K562 (cell line): ENCODE data around the gene ATP13A5. TPM values are rescaled to one million over a fixed set of nuclear protein-coding genes. Genes with fewer than 3 reads are reported as not detected.

Source experiments
- ATAC-seq: fragments of 200-7000 bp; cut with Tn5 transposase; 3 replicates; pipeline ENCODE4 v1.9.1; 2020; ENCODE audit warnings: moderate library complexity
- BruUV-seq: library from RNA; stranded (reverse); fragments of 400-500 nt; replicated peaks from 2 replicates; lab custom pipeline; 2021; lab: Mats Ljungman, UMichigan
- CTCF ChIA-PET: fragments of 300-600 bp; formaldehyde crosslinking; extraction: SDS; loops from one replicate; lab custom pipeline; 2021; ENCODE audit warnings: low intra/inter-chr PET ratio; lab: Yijun Ruan, JAX
- POLR2A ChIA-PET: fragments of 300-600, 350-650 bp; sonication (Branson Sonifier 250); formaldehyde crosslinking; extraction: SDS; loops from one replicate; lab custom pipeline; 2021; ENCODE audit warnings: antibody characterized with exemption, inconsistent platforms; lab: Yijun Ruan, JAX
- DNase-seq, 4 experiments: peaks; one replicate each; pipeline versions ENCODE4 v3.0.0 to v3.0.0-alpha.2; 2011 to 2018; ENCODE audit warnings: low spot score in 3 of 4, mixed read lengths in 3 of 4; ENCODE audit errors: extremely low read depth in 1 of 4
- FAIRE-seq: peaks from 2 replicates; lab custom pipeline; 2011; peaks lifted over from hg19 to GRCh38; lab: Jason Lieb, UNC
- H2AFZ ChIP-seq: 2 replicates; pipeline ENCODE4 v1.6.0; 2011; ENCODE audit warnings: low read depth, low read length, control low read depth, inconsistent platforms
- H3K27ac ChIP-seq: fragments of 200-600 bp; 3 replicates; pipeline ENCODE4 v1.8.0; 2011; ENCODE audit warnings: low read depth, mild to moderate bottlenecking, control low read depth, inconsistent platforms, low read length, moderate library complexity, mixed read lengths; ENCODE audit errors: extremely low read depth
- H3K27me3 ChIP-seq, 2 experiments: fragments of 300-600 bp in 1 of 2; 2 replicates in 1 of 2; 3 replicates in 1 of 2; pipeline versions ENCODE4 v1.6.0 to v1.8.0; 2011; ENCODE audit warnings: inconsistent platforms in 2 of 2, low read length in 2 of 2, mild to moderate bottlenecking in 1 of 2, mixed read lengths in 1 of 2, moderate library complexity in 1 of 2; ENCODE audit not compliant: control insufficient read depth in 2 of 2, insufficient read depth in 2 of 2
- H3K36me3 ChIP-seq: fragments of 300-600 bp; 3 replicates; pipeline ENCODE4 v1.8.0; 2011; ENCODE audit warnings: mild to moderate bottlenecking, low read length, inconsistent platforms; ENCODE audit not compliant: control insufficient read depth, insufficient read depth
- H3K4me1 ChIP-seq, 2 experiments: fragments of 200-600 bp in 1 of 2; replicated peaks in 1 of 2; 2 replicates in 1 of 2; 3 replicates in 1 of 2; pipeline versions ENCODE4 v1.5.1 to v1.8.0; 2011; ENCODE audit warnings: inconsistent platforms in 2 of 2, low read length in 2 of 2, mild to moderate bottlenecking in 1 of 2, mixed read lengths in 1 of 2, moderate library complexity in 1 of 2; ENCODE audit not compliant: control insufficient read depth in 2 of 2, insufficient read depth in 2 of 2
- H3K4me2 ChIP-seq: 2 replicates; pipeline ENCODE4 v1.6.1; 2011; ENCODE audit warnings: low read length, control low read depth, inconsistent platforms, mixed read lengths; ENCODE audit not compliant: insufficient read depth
- H3K4me3 ChIP-seq: fragments of 200-600 bp; sonication (generic), shearing (Covaris generic); 2 replicates; pipeline ENCODE4 v1.5.1; 2016; ENCODE audit warnings: control low read depth, inconsistent platforms
- H3K79me2 ChIP-seq: fragments of 200-600 bp; 3 replicates; pipeline ENCODE4 v1.8.0; 2011; ENCODE audit warnings: low read length, inconsistent platforms; ENCODE audit not compliant: control insufficient read depth, insufficient read depth
- H3K9ac ChIP-seq, 2 experiments: 2 replicates each; pipeline versions ENCODE4 v1.6.0 to v1.6.1; 2011; ENCODE audit warnings: low read depth in 2 of 2, low read length in 2 of 2, control low read depth in 1 of 2, inconsistent platforms in 1 of 2, mild to moderate bottlenecking in 1 of 2, mixed read lengths in 1 of 2; ENCODE audit not compliant: insufficient read depth in 1 of 2
- H3K9me1 ChIP-seq: one replicate; pipeline ENCODE4 v1.6.0; 2011; ENCODE audit warnings: inconsistent platforms, mild to moderate bottlenecking, low read length, moderate library complexity; ENCODE audit not compliant: control insufficient read depth, insufficient read depth
- H3K9me3 ChIP-seq: replicated peaks from 2 replicates; pipeline ENCODE4 v1.5.1; 2011; ENCODE audit warnings: low read depth, low read length, inconsistent platforms; ENCODE audit not compliant: control insufficient read depth, insufficient read depth
- H4K20me1 ChIP-seq: replicated peaks from 2 replicates; pipeline ENCODE4 v1.6.1; 2011; ENCODE audit warnings: low read length, inconsistent platforms, mixed read lengths; ENCODE audit not compliant: control insufficient read depth, insufficient read depth
- ATF7 ChIP-seq: fragments of 450-650 bp; IDR thresholded peaks from 2 replicates; pipeline ENCODE4 v1.7.1; 2014; ENCODE audit warnings: mild to moderate bottlenecking, moderate library complexity
- BRF2 ChIP-seq: IDR thresholded peaks from 3 replicates; pipeline ENCODE4 v1.6.1; 2011; ENCODE audit warnings: borderline replicate concordance, mild to moderate bottlenecking; ENCODE audit not compliant: insufficient read length, insufficient read depth
- DMBX1 ChIP-seq: fragments of 250-450 bp; sonication (Bioruptor Pico); IDR thresholded peaks from 2 replicates; pipeline ENCODE4 v1.8.0; 2022; ENCODE audit warnings: inconsistent platforms, mild to moderate bottlenecking, moderate library complexity, borderline replicate concordance
- DPF2 ChIP-seq: fragments of 450-650 bp; IDR thresholded peaks from 2 replicates; pipeline ENCODE4 v1.6.1; 2016
- FOSL1 ChIP-seq: fragments of 200-800 bp; sonication (Bioruptor generic); conservative IDR thresholded peaks from 2 replicates; pipeline ENCODE4 v1.6.1; 2016; ENCODE audit warnings: missing genetic modification characterization, missing compliant biosample characterization
- FOXK2 ChIP-seq, 2 experiments: fragments of 450-650 bp; IDR thresholded peaks in 1 of 2; conservative IDR thresholded peaks in 1 of 2; 2 replicates each; pipeline ENCODE4 v1.6.1; 2016; ENCODE audit warnings: low read depth in 2 of 2, mild to moderate bottlenecking in 1 of 2
- GTF2F1 ChIP-seq: IDR thresholded peaks from 2 replicates; pipeline ENCODE4 v1.6.1; 2011; ENCODE audit warnings: low read depth, low read length, improper control_type of control experiment
- MAZ ChIP-seq, 2 experiments: fragments of 450-650 bp in 1 of 2; sonication (generic) in 1 of 2; formaldehyde crosslinking; IDR thresholded peaks in 1 of 2; conservative IDR thresholded peaks in 1 of 2; 2 replicates each; pipeline versions ENCODE4 v1.4.0 to v1.5.0; 2020; ENCODE audit warnings: mild to moderate bottlenecking in 1 of 2, missing genetic modification reagents in 1 of 2
- NR3C1 ChIP-seq: sonication (generic); formaldehyde crosslinking; IDR thresholded peaks from 2 replicates; pipeline ENCODE4 v1.8.1; 2022; ENCODE audit warnings: missing genetic modification reagents
- NRF1 ChIP-seq, 2 experiments: fragments of 450-650 bp; IDR thresholded peaks in 1 of 2; conservative IDR thresholded peaks in 1 of 2; 2 replicates each; pipeline ENCODE4 v1.6.1; 2014; ENCODE audit warnings: mild to moderate bottlenecking in 2 of 2
- PATZ1 ChIP-seq: fragments of 250-450 bp; sonication (Bioruptor Pico); IDR thresholded peaks from 2 replicates; pipeline ENCODE4 v1.5.0; 2020; ENCODE audit warnings: mild to moderate bottlenecking, borderline replicate concordance
- RBM22 ChIP-seq: fragments of 200-400 bp; formaldehyde crosslinking; IDR thresholded peaks from 2 replicates; pipeline ENCODE4 v1.6.1; 2018; ENCODE audit warnings: low read length, low read depth; ENCODE audit not compliant: poor library complexity, severe bottlenecking
- U2AF1 ChIP-seq: fragments of 200-400 bp; formaldehyde crosslinking; optimal IDR thresholded peaks from 2 replicates; pipeline ENCODE3; 2017; ENCODE audit warnings: mild to moderate bottlenecking, low read depth, low read length, moderate library complexity
- ZC3H8 ChIP-seq: fragments of 450-650 bp; IDR thresholded peaks from 2 replicates; pipeline ENCODE4 v1.6.1; 2017
- WGBS: fragments of 100-300 bp; shearing (Covaris generic); methylation state at CpG from one replicate; pipeline ENCODE4 v1.1.6; 2016; ENCODE audit warnings: low coverage, mixed read lengths; ENCODE audit not compliant: insufficient coverage; ENCODE audit errors: missing lambda C conversion rate; 5-methylcytosine and 5-hydroxymethylcytosine counted together
- in situ Hi-C: fragments of 300-500 bp; cut with MboI; formaldehyde crosslinking; loops from 4 replicates; pipeline ENCODE4 v1.15.0; 2018; ENCODE audit warnings: inconsistent platforms, mixed read lengths
- intact Hi-C: fragments of 100-400 bp; cut with micrococcal nuclease; formaldehyde crosslinking; loops from 2 replicates; pipeline ENCODE4 v1.14.2; 2022
- polyA plus RNA-seq, 8 experiments: library from polyadenylated mRNA; depleted of rRNA in 4 of 8; stranded (reverse) in 5 of 8; unstranded in 3 of 8; fragments of >200 nt; fragmentation: Nextera tagmentation in 2 of 8; fragmentation: Illumina TruSeq in 1 of 8; extraction: Ambion mirVana in 2 of 8; extraction: Trizol in 1 of 8; gene quantifications; 2 replicates each; pipeline versions ENCODE4 v1.2.1 to v1.2.3, GENCODE V29; 2011 to 2014; ENCODE audit warnings: inconsistent platforms in 1 of 8, missing spikeins in 1 of 8
- total RNA-seq, 7 experiments: library from RNA; depleted of rRNA in 6 of 7; stranded (reverse); fragments of >200 nt in 6 of 7; fragmentation: Illumina TruSeq in 2 of 7; extraction: Trizol in 2 of 7; gene quantifications; 2 replicates each; pipeline versions ENCODE4 v1.2.1 to v1.2.3, GENCODE V29; 2011 to 2021; ENCODE audit warnings: low replicate concordance in 1 of 7
- TF ChIP-seq, protein P1 (sequence below): fragments of 250-450 bp; sonication (Bioruptor Pico); IDR thresholded peaks from 2 replicates; pipeline ENCODE4 v1.5.0; 2022; ENCODE audit warnings: mild to moderate bottlenecking
- TF ChIP-seq, protein P2 (sequence below): fragments of 450-650 bp; conservative IDR thresholded peaks from 2 replicates; pipeline ENCODE4 v1.6.1; 2016; ENCODE audit warnings: missing genetic modification characterization, low read depth, mild to moderate bottlenecking, missing compliant biosample characterization, moderate library complexity

The ATP13A5 gene
- total and polyA plus RNA-seq, 9 of the 15 experiments (the other 6 are each of a cell fraction or from before 2014, with no cell fraction given), result not detected

- TF ChIP-seq, protein P1, sequence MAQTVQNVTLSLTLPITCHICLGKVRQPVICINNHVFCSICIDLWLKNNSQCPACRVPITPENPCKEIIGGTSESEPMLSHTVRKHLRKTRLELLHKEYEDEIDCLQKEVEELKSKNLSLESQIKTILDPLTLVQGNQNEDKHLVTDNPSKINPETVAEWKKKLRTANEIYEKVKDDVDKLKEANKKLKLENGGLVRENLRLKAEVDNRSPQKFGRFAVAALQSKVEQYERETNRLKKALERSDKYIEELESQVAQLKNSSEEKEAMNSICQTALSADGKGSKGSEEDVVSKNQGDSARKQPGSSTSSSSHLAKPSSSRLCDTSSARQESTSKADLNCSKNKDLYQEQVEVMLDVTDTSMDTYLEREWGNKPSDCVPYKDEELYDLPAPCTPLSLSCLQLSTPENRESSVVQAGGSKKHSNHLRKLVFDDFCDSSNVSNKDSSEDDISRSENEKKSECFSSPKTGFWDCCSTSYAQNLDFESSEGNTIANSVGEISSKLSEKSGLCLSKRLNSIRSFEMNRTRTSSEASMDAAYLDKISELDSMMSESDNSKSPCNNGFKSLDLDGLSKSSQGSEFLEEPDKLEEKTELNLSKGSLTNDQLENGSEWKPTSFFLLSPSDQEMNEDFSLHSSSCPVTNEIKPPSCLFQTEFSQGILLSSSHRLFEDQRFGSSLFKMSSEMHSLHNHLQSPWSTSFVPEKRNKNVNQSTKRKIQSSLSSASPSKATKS (CRISPR knock-in tag), result no peak
- TF ChIP-seq U2AF1 (no peak), ATF7 (no peak), MAZ (CRISPR knock-in tag; conservative IDR thresholded peaks at IDR 0.05 in 1 of 2, IDR thresholded peaks at IDR 0.05 in 1 of 2) (no peak), DMBX1 (CRISPR knock-in tag) (no peak), DPF2 (no peak), NR3C1 (no peak)
Observed at GRCh38 chr3:193387596-193387995, 9.0 kb upstream of the ATP13A5 start (continued).

DNA sequence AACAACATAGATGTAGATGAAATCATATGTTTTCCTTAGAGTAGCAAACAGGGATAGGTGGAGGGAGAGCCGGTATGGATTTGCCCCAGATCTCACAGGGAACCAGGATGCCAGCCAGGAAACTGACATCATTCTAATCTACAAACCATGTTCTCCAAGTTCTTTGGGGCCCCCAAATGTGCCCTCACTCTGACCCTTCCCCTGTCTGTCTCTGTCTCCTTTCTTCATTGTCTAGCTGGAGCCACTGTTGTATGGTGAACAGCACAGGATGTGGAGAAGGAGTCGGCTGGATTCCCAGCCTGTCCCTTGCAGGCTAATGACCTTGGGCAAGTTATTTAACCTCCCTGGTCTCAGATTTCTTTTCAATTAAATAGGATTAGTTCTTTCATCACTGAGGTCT lies 962 bp downstream of the ATP13A5 start:
- Histone ChIP-seq H2AFZ (no peak overlapping the region), H3K27ac (no peak overlapping the region), H3K9me3 (no peaks in the 10 kb centered on the region), H3K27me3 (no peaks in the 10 kb centered on the region), H3K9me1 (no peaks in the 10 kb centered on the region), H3K4me3 (no peak overlapping the region), H4K20me1 (no peaks in the 10 kb centered on the region), H3K4me1 (no peaks in the 10 kb centered on the region), H3K9ac (no peak overlapping the region), H3K79me2 (no peaks in the 10 kb centered on the region), H3K36me3 (no peaks in the 10 kb centered on the region), H3K4me2 (no peak overlapping the region)
- CTCF ChIA-PET, result no interaction called here
- no peak for ATAC-seq
- intact Hi-C loops (no loop called here), in situ Hi-C loops (no loop called here)
- POLR2A ChIA-PET, result interaction anchor here (0.7 to 0.9 kb wide), 2 partner anchors 9 to 785 kb away, joined by 3 read pairs; no protein-coding TSS in a partner anchor
- BruUV-seq, result no TSS peak
- 0% methylated on average over 2 of the region's 2 CpGs for WGBS
- FAIRE-seq, result no peak
- no peak for DNase-seq
- TF ChIP-seq ZC3H8 (no peak), BRF2 (no peak), RBM22 (no peak), GTF2F1 (no peak), NRF1 (conservative IDR thresholded peaks at IDR 0.05 in 1 of 2, IDR thresholded peaks at IDR 0.05 in 1 of 2) (no peak), FOSL1 (tag) (no peak), FOXK2 (conservative IDR thresholded peaks at IDR 0.05 in 1 of 2, IDR thresholded peaks at IDR 0.05 in 1 of 2; ENCODE audit: low read depth in 2 of 2) (no peak), PATZ1 (CRISPR knock-in tag) (no peak)
- TF ChIP-seq, protein P2, sequence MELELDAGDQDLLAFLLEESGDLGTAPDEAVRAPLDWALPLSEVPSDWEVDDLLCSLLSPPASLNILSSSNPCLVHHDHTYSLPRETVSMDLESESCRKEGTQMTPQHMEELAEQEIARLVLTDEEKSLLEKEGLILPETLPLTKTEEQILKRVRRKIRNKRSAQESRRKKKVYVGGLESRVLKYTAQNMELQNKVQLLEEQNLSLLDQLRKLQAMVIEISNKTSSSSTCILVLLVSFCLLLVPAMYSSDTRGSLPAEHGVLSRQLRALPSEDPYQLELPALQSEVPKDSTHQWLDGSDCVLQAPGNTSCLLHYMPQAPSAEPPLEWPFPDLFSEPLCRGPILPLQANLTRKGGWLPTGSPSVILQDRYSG (tag), result no peak
